LNCAP (cell line): ENCODE data around the gene DCHS1.

Experiments
- TF ChIP-seq, protein P1 (sequence below): fragments of 450-650 bp; IDR thresholded peaks from 2 replicates; pipeline ENCODE4 v1.5.1; 2017; ENCODE audit warnings: mild to moderate bottlenecking

Gene DCHS1

DNA sequence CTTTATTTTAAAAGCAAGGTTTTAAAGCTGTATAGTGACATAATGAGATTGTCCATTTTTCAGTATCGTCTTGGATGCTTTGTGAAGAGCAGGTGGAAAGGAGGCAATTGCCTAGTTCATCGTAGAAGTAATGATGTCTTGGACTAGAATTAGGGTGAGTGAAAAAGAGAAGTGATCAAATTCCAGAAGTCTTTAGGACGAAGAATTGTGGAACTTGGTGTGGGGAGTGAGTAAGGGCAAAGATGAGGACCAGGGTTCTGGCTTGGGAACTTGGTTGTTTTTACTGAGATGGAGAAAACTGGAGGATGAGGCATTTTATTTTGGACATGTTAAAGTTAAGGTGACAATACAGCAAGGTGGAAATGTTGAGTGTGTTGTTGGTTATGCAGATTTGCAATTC is 50.8 kb downstream of the DCHS1 start:
- TF ChIP-seq, protein P1, sequence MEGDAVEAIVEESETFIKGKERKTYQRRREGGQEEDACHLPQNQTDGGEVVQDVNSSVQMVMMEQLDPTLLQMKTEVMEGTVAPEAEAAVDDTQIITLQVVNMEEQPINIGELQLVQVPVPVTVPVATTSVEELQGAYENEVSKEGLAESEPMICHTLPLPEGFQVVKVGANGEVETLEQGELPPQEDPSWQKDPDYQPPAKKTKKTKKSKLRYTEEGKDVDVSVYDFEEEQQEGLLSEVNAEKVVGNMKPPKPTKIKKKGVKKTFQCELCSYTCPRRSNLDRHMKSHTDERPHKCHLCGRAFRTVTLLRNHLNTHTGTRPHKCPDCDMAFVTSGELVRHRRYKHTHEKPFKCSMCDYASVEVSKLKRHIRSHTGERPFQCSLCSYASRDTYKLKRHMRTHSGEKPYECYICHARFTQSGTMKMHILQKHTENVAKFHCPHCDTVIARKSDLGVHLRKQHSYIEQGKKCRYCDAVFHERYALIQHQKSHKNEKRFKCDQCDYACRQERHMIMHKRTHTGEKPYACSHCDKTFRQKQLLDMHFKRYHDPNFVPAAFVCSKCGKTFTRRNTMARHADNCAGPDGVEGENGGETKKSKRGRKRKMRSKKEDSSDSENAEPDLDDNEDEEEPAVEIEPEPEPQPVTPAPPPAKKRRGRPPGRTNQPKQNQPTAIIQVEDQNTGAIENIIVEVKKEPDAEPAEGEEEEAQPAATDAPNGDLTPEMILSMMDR, result no peak

DNA sequence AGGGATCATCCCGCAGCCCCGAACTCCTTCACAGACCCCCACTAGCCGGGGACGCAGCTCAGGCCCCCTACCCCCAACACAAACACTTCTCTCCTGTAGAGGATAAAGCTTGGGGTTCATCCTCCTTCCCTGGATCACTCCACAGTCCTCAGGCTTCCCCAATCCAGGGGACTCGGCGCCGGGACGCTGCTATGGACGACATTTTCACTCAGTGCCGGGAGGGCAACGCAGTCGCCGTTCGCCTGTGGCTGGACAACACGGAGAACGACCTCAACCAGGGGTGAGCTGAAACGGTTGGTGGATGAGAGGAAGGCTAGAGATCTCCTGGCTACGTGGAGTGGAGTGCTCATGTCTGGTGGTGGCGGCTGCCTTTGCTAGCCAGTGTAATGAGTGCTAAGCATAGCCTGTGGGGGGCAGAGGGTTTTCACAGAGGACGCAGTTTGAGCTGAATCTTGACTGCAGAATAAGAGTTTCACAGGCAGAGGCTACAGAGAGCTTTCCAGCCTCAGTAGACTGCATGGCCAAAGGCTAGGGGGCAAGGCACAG is 51.5 kb downstream of the DCHS1 start:
- TF ChIP-seq, protein P1, result no peak

DNA sequence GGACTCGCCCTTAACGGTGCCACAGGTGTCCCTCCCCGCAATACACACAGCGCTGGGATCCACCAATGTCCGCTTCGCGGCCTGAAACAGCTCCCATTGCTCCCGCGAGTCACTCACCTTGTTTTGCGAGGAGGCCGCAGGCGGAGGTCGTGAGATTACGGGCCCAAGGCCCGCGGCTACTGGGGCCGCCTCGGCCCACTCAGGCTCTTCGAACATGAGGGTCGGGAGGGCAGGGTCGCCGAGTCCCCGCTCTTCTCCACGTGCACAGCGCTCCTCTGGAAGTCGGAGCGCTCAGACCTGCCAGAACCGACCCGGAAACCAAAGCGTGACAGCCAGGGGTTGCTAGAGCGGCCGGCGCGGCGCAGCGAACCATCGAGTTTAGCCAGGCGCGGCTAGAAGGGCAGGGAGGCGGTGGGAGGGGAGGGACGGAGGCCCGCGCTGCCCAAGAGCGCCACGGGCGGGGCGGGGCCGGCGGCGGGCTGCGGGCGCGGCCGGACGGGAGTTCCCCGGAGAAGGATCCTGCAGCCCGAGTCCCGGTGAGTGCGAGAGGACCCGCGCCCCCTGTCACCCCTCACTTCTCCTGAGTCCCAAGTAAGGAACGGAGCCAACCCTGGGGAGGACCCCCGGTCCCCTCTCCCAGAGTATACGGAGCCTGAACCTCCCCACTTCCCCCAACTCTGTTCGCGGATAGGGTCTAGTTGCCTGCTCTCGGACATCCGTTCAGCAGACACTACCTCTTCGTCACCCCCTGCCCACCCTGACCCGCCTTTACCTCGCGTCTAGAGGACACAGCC is 52.1 kb downstream of the DCHS1 start, which contains the start of the genes ILK and RRP8:
Gene ILK, plus strand, starts transcription at position 488 of the 794 bp plus-strand sequence. CDS start 498 bp downstream, outside the sequence.
Gene RRP8, minus strand, starts transcription at position 330 of the 794 bp plus-strand sequence. Its CDS starts 114 bp downstream, at position 216.
- TF ChIP-seq, protein P1, result no peak

DNA sequence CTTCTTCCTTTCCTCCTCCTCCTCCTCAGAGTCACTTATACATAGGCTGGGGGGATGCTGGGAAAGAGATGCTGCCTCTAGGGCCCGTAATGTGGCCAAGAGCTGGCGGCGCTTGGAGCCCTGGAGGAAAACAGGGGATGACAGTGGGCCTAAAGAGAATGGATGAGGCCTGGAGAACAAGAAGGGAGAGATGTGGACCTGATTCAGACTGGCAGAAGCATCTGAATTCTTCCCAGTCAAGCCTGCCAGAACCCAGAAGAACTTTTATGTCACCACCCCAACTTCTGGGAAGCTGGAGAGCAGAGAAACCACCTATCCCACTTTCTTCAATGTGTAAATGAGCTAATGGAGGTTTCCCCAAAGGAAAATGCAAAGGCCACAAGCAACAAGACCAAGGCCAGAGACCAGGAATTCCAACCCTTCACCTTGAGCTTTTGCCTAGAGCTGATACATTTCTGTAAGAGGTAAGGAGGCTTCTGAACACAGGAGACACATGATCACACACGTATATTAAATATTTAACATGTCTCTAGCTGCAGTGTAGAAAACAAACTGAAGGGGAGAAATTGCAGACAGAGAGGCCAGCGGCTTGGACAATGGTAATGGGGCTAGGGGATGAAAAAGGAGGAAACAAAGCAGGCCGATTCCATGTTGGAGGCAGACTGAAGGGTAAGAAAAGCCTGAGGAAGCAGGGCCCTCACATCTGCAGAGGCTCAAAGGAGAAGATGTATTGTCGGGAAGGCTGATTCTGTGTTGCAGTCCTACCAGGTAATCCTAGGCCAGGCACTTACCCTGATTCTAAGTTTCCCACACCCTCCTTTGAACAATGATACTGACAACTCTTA is 53.3 kb downstream of the DCHS1 start:
- TF ChIP-seq, protein P1, result no peak

DNA sequence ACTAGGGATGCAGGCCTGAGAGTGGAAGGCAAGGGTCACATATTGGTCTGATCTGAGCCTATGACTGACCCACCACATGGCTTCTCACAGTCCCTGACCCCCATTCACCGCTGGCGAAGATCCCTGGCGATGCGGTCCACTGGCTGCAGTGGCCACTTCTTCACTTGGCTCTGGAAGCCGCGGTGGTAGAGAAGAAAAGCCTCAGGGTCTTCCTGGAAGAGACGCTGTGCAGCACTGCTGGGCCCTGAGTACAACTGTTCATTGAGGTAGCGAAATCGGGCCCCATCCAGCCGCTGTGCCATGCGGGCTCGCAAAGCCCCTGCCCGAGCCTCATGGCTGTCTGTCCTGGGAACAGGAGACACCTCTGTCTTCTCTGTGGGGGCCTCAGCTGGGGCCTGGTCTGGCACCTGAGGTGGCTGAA is 54.6 kb downstream of the DCHS1 start:
- TF ChIP-seq, protein P1, result no peak

DNA sequence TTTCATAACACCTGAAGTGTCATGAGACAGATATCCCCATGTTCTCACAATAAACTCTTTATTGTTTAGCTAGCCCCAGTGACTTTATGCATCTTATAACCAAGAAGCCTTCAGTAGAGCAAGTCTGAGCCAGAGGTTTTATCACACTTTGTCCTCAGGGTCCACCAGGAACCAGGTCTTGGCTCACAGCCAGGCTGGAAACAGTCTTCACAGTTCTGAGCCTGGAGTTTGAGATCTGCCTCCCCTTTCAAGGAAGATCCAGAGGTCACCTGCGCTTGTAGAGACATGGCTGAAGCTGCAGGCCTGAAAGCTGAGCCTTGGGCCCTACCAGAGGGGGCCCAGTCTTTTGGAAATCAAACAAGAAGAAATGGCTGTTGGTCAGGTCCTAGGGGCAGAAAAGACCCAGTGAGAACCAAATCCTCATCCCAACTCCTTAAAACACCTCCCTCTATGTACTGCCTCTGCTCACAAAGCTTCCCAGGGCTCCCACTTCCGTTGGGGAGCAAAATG is 55.7 kb downstream of the DCHS1 start:
- TF ChIP-seq, protein P1, result no peak

DNA sequence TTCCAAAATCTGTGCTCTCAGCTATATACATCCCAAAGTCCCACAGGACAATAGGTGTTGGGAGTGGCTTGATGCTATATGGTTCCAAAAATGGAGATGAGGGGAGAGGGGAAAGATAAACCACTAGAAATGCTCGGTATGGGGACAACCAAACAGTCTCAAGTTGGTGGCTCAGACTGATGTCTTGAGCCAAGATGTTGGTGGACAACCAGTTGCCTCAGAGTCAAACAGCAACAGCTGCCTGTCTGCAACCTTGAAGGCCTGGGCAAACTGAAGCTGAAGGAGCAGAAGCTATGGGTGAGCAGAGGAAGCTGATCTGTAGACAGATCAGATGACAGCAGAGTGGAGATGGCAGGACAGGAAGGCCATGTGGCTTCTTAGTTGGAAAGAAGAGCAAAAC is 56.2 kb downstream of the DCHS1 start:
- TF ChIP-seq, protein P1, result no peak
